Endothelial cell of umbilical vein (primary cell): ENCODE results near the gene CFAP300. TPM values are rescaled to one million over a fixed set of nuclear protein-coding genes. Genes with fewer than 3 reads are reported as not detected.

Source experiments
- BruUV-seq: library from RNA; stranded (reverse); fragments of 400-500 nt; replicated peaks from 2 replicates; lab custom pipeline; 2021; lab: Mats Ljungman, UMichigan
- CTCF ChIA-PET: fragments of 300-600, 350-600 bp; sonication (Branson Sonifier 250); formaldehyde crosslinking; loops from one replicate; lab custom pipeline; 2021; ENCODE audit warnings: antibody characterized with exemption, inconsistent platforms; lab: Charles Lee
- POLR2A ChIA-PET: fragments of 300-600, 350-600 bp; sonication (Branson Sonifier 250); formaldehyde crosslinking; loops from one replicate; lab custom pipeline; 2021; ENCODE audit warnings: antibody characterized with exemption, inconsistent platforms; lab: Charles Lee
- DNase-seq: peaks from one replicate; pipeline ENCODE4 v3.0.0-alpha.2; 2011; ENCODE audit warnings: low read depth, low spot score
- FAIRE-seq: peaks from 2 replicates; lab custom pipeline; 2011; peaks lifted over from hg19 to GRCh38; lab: Jason Lieb, UNC
- H2AFZ ChIP-seq: 2 replicates; pipeline ENCODE4 v1.6.0; 2012; ENCODE audit warnings: low read depth, low read length, control low read depth, inconsistent platforms
- H3K27ac ChIP-seq: 2 replicates; pipeline ENCODE4 v1.5.1; 2011; ENCODE audit warnings: low read depth, mild to moderate bottlenecking, control low read depth, low read length, moderate library complexity; ENCODE audit not compliant: insufficient read depth
- H3K27me3 ChIP-seq, 2 experiments: 2 replicates each; pipeline versions ENCODE4 v1.6.0 to v1.6.1; 2011; ENCODE audit warnings: low read length in 2 of 2, mixed read lengths in 1 of 2; ENCODE audit not compliant: control insufficient read depth in 2 of 2, insufficient read depth in 2 of 2
- H3K36me3 ChIP-seq, 2 experiments: 2 replicates in 1 of 2; 3 replicates in 1 of 2; pipeline ENCODE4 v1.5.1; 2011; ENCODE audit warnings: low read length in 2 of 2, mild to moderate bottlenecking in 1 of 2, moderate library complexity in 1 of 2; ENCODE audit not compliant: control insufficient read depth in 2 of 2, insufficient read depth in 2 of 2; ENCODE audit errors: extremely low read depth in 1 of 2
- H3K4me1 ChIP-seq: 3 replicates; pipeline ENCODE4 v1.5.1; 2011; ENCODE audit warnings: mild to moderate bottlenecking, low read length; ENCODE audit not compliant: control insufficient read depth, insufficient read depth; ENCODE audit errors: extremely low read depth
- H3K4me2 ChIP-seq: 2 replicates; pipeline ENCODE4 v1.6.1; 2011; ENCODE audit warnings: low read length, control low read depth, mixed read lengths; ENCODE audit not compliant: insufficient read depth
- H3K4me3 ChIP-seq, 3 experiments: fragments of 200-600 bp in 1 of 3; sonication (generic), shearing (Covaris generic) in 1 of 3; replicated peaks in 1 of 3; 2 replicates each; pipeline ENCODE4 v1.5.1; 2011 to 2016; ENCODE audit warnings: control low read depth in 3 of 3, low read length in 3 of 3, mild to moderate bottlenecking in 2 of 3, inconsistent platforms in 1 of 3, low read depth in 1 of 3, moderate library complexity in 1 of 3; ENCODE audit not compliant: insufficient read depth in 1 of 3
- H3K79me2 ChIP-seq: 2 replicates; pipeline ENCODE4 v1.6.0; 2012; ENCODE audit warnings: low read length, inconsistent platforms; ENCODE audit not compliant: control insufficient read depth, insufficient read depth
- H3K9ac ChIP-seq: replicated peaks from 2 replicates; pipeline ENCODE3; 2011; ENCODE audit warnings: low read length, control low read depth; ENCODE audit not compliant: insufficient read depth; ENCODE audit errors: extremely low read depth
- H3K9me1 ChIP-seq: replicated peaks from 3 replicates; pipeline ENCODE4 v1.6.0; 2011; ENCODE audit warnings: mild to moderate bottlenecking, low read length; ENCODE audit not compliant: control insufficient read depth, insufficient read depth; ENCODE audit errors: extremely low read depth
- H3K9me3 ChIP-seq: replicated peaks from 2 replicates; pipeline ENCODE4 v1.5.1; 2012; ENCODE audit warnings: low read length, inconsistent platforms; ENCODE audit not compliant: control insufficient read depth, insufficient read depth
- H4K20me1 ChIP-seq: replicated peaks from 2 replicates; pipeline ENCODE3; 2011; ENCODE audit warnings: mild to moderate bottlenecking, low read length; ENCODE audit not compliant: control insufficient read depth, insufficient read depth; ENCODE audit errors: extremely low read depth
- EZH2 ChIP-seq: IDR thresholded peaks from 2 replicates; pipeline ENCODE4 v1.6.1; 2012; ENCODE audit warnings: borderline replicate concordance, low read depth, mild to moderate bottlenecking, moderate library complexity, low read length, inconsistent platforms; ENCODE audit not compliant: severe bottlenecking
- FOS ChIP-seq: IDR thresholded peaks from 2 replicates; pipeline ENCODE4 v1.6.1; 2011; ENCODE audit warnings: mild to moderate bottlenecking, low read length, moderate library complexity, borderline replicate concordance; ENCODE audit not compliant: insufficient read depth
- GATA2 ChIP-seq: IDR thresholded peaks from 2 replicates; pipeline ENCODE4 v1.7.0; 2011; ENCODE audit warnings: low read depth, mild to moderate bottlenecking, moderate library complexity, mixed read lengths, low read length; ENCODE audit not compliant: insufficient read length, insufficient read depth
- JUN ChIP-seq: IDR thresholded peaks from 2 replicates; pipeline ENCODE4 v1.6.1; 2011; ENCODE audit warnings: borderline replicate concordance, low read depth; ENCODE audit not compliant: insufficient read length, insufficient read depth
- MYC ChIP-seq: IDR thresholded peaks from one replicate; pipeline ENCODE4 v1.6.1; 2011; ENCODE audit warnings: mild to moderate bottlenecking, low read depth, low read length
- POLR2A ChIP-seq: IDR thresholded peaks from 2 replicates; pipeline ENCODE4 v1.6.1; 2012; ENCODE audit warnings: low read depth, mild to moderate bottlenecking, control low read depth, low read length
- POLR2AphosphoS5 ChIP-seq: IDR thresholded peaks from 2 replicates; pipeline ENCODE4 v1.6.1; 2012; ENCODE audit warnings: low read depth, mild to moderate bottlenecking, control low read depth, low read length, moderate library complexity; ENCODE audit not compliant: insufficient read depth
- dilution Hi-C: fragments of 300-500 bp; cut with MboI; formaldehyde crosslinking; loops from one replicate; pipeline ENCODE4 v1.15.0; 2019; ENCODE audit warnings: low sequenced_read_pairs; ENCODE audit not compliant: extremely low pct_ligation_motif_present
- intact Hi-C: fragments of 100-400 bp; cut with micrococcal nuclease; formaldehyde crosslinking; loops from one replicate; pipeline ENCODE4 v1.10.0; 2022
- polyA plus RNA-seq, 4 experiments: library from polyadenylated mRNA; depleted of rRNA in 3 of 4; stranded (reverse) in 3 of 4; unstranded in 1 of 4; fragments of >200 nt; gene quantifications; 2 replicates each; pipeline versions ENCODE4 v1.2.1 to v1.2.3, GENCODE V29; 2011 to 2012; ENCODE audit warnings: missing spikeins in 1 of 4
- total RNA-seq: library from RNA; stranded (reverse); gene quantifications from 2 replicates; pipeline ENCODE4 v1.2.3, GENCODE V29; 2021
- TF ChIP-seq, protein P1 (sequence below): IDR thresholded peaks from 2 replicates; pipeline ENCODE4 v1.6.1; 2011; ENCODE audit not compliant: insufficient read depth, insufficient read length
- TF ChIP-seq, protein P2 (sequence below), 2 donors: IDR thresholded peaks; 1 replicate in 1 of 2; 2 replicates in 1 of 2; pipeline ENCODE4 v1.5.1; 2011; ENCODE audit warnings: low read length in 2 of 2, mild to moderate bottlenecking in 2 of 2, moderate library complexity in 2 of 2, control low read depth in 1 of 2, inconsistent platforms in 1 of 2, low read depth in 1 of 2; ENCODE audit not compliant: insufficient read depth in 1 of 2; ENCODE audit errors: extremely low read depth in 1 of 2

CFAP300 gene
- total and polyA plus RNA-seq, 2 donors (not counting 3 experiments of a cell fraction or from before 2014, with no cell fraction given), result 0.07 TPM; not detected in 1

DNA sequence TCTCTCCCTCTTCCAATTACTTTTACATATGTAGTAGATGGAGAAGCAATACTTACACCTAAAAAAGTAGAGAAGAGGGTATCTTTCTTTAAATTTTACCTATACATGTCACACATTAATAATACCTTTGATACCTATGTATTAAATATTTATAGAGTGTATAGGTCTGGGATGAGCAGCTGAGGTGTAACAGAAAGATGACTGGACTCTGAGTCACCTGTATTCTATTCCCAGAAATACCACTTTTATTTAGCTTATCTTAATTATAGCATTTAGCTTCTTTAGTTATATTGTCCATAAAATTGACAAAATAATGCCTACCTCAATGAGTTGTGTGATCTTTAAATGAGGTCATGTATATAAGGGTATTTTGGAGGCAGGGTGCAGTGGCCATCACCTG is 32.4 kb downstream of the CFAP300 start:
- Histone ChIP-seq H3K9ac (no peak overlapping the region), H2AFZ (no peak overlapping the region), H3K4me2 (no peak overlapping the region), H3K36me3 (no peaks in the 10 kb centered on the region), H3K9me3 (no peaks in the 10 kb centered on the region), H3K4me1 (no peaks in the 10 kb centered on the region), H4K20me1 (no peaks in the 10 kb centered on the region), H3K79me2 (no peaks in the 10 kb centered on the region), H3K9me1 (no peaks in the 10 kb centered on the region), H3K4me3 (no peak overlapping the region), H3K27me3 (peaks cover 0 to 4% of the 10 kb centered on the region in 2 experiments), H3K27ac (no peak overlapping the region)
- ChIA-PET POLR2A (no interaction called here), CTCF (interaction anchor here (1.0 kb wide), 1 partner anchor 12 kb away, joined by 3 read pairs; no protein-coding TSS in a partner anchor)
- intact Hi-C loops, result no loop called here
- FAIRE-seq, result no peak
- dilution Hi-C loops, result no loop called here
- DNase-seq, result no peak
- TF ChIP-seq, protein P1, sequence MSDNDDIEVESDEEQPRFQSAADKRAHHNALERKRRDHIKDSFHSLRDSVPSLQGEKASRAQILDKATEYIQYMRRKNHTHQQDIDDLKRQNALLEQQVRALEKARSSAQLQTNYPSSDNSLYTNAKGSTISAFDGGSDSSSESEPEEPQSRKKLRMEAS, result no peak
- TF ChIP-seq, protein P2, sequence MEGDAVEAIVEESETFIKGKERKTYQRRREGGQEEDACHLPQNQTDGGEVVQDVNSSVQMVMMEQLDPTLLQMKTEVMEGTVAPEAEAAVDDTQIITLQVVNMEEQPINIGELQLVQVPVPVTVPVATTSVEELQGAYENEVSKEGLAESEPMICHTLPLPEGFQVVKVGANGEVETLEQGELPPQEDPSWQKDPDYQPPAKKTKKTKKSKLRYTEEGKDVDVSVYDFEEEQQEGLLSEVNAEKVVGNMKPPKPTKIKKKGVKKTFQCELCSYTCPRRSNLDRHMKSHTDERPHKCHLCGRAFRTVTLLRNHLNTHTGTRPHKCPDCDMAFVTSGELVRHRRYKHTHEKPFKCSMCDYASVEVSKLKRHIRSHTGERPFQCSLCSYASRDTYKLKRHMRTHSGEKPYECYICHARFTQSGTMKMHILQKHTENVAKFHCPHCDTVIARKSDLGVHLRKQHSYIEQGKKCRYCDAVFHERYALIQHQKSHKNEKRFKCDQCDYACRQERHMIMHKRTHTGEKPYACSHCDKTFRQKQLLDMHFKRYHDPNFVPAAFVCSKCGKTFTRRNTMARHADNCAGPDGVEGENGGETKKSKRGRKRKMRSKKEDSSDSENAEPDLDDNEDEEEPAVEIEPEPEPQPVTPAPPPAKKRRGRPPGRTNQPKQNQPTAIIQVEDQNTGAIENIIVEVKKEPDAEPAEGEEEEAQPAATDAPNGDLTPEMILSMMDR (IDR thresholded peaks at IDR 0.05; ENCODE audit: extremely low read depth in 1 of 2, insufficient read depth in 1 of 2, low read depth in 1 of 2, low read length in 2 of 2), result no peak
- TF ChIP-seq POLR2A, result no peak
- no peak for TF ChIP-seq JUN
- TF ChIP-seq MYC, result no peak
- no peak for TF ChIP-seq FOS
- no peak for TF ChIP-seq GATA2
- TF ChIP-seq POLR2AphosphoS5, result no peak
- no peak for TF ChIP-seq EZH2
- BruUV-seq, result no TSS peak
